Measurements from ENCODE around the gene CEP85L.

DNA sequence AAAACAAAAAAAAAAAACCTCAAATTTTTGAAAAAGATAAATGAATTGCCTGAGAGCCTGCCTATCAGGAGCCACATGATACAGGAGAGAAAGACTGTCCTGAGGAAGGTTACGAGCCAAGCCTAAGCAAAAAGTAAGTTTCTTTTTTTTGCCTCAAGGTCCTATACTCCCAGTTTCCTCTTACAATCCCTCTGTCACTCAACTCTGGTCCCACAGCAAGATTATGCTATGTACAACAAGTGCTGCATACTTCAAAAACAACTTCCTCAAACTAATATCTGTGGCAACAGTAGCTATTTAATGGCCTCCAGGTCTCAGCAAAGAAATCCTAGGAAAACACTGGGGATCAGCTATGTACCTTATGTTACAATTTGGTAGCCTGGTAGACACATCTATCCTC lies 56.5 kb downstream of the CEP85L start:
- TF ChIP-seq, protein P1, sequence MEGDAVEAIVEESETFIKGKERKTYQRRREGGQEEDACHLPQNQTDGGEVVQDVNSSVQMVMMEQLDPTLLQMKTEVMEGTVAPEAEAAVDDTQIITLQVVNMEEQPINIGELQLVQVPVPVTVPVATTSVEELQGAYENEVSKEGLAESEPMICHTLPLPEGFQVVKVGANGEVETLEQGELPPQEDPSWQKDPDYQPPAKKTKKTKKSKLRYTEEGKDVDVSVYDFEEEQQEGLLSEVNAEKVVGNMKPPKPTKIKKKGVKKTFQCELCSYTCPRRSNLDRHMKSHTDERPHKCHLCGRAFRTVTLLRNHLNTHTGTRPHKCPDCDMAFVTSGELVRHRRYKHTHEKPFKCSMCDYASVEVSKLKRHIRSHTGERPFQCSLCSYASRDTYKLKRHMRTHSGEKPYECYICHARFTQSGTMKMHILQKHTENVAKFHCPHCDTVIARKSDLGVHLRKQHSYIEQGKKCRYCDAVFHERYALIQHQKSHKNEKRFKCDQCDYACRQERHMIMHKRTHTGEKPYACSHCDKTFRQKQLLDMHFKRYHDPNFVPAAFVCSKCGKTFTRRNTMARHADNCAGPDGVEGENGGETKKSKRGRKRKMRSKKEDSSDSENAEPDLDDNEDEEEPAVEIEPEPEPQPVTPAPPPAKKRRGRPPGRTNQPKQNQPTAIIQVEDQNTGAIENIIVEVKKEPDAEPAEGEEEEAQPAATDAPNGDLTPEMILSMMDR (conservative IDR thresholded peaks at IDR 0.05; ENCODE audit: low read depth, low read length) = no peak
- TF ChIP-seq RAD21 (IDR thresholded peaks at IDR 0.05; ENCODE audit: low read length) (no peak), POLR2A (IDR thresholded peaks at IDR 0.05; ENCODE audit: low read depth, low read length) (no peak), BHLHE40 (IDR thresholded peaks at IDR 0.05; ENCODE audit: low read depth, low read length) (no peak), RCOR1 (IDR thresholded peaks at IDR 0.05; ENCODE audit: insufficient replicate concordance, low read length) (no peak), FOS (IDR thresholded peaks at IDR 0.05; ENCODE audit: low read depth, low read length) (no peak), MXI1 (IDR thresholded peaks at IDR 0.05; ENCODE audit: borderline replicate concordance, low read depth, low read length) (no peak)
- TF ChIP-seq, protein P2, sequence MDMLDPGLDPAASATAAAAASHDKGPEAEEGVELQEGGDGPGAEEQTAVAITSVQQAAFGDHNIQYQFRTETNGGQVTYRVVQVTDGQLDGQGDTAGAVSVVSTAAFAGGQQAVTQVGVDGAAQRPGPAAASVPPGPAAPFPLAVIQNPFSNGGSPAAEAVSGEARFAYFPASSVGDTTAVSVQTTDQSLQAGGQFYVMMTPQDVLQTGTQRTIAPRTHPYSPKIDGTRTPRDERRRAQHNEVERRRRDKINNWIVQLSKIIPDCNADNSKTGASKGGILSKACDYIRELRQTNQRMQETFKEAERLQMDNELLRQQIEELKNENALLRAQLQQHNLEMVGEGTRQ (IDR thresholded peaks at IDR 0.05; ENCODE audit: low read depth, low read length) = no peak
